Activated CD8-positive, alpha-beta memory T cell treated with anti-CD3 and anti-CD28 coated beads, Interleukin-2, amount 10 ng/mL, durations not matched to agents 7 days and 5 days (primary cell): ENCODE data around the gene C10orf120. TPM values are rescaled to one million over a fixed set of nuclear protein-coding genes. Genes with fewer than 3 reads are reported as not detected.

Experiments used
- ATAC-seq: fragments of 150-1000 bp; cut with Tn5 transposase; one replicate; pipeline ENCODE4 v1.10.0; 2021; ENCODE audit warnings: moderate library complexity
- CTCF ChIA-PET: fragments of 350-600 bp; sonication (Branson Sonifier 250); formaldehyde crosslinking; loops from one replicate; lab custom pipeline; 2021; ENCODE audit warnings: antibody characterized with exemption; lab: Charles Lee
- DNase-seq: peaks from one replicate; pipeline ENCODE4 v3.0.0-alpha.2; 2020
- H3K27ac Mint-ChIP-seq: one replicate; pipeline ENCODE4 v1.8.0; 2021; ENCODE audit warnings: mild to moderate bottlenecking, mixed read lengths
- H3K27me3 Mint-ChIP-seq: one replicate; pipeline ENCODE4 v1.8.0; 2021; ENCODE audit warnings: mixed read lengths
- H3K36me3 Mint-ChIP-seq: one replicate; pipeline ENCODE4 v1.8.0; 2021; ENCODE audit warnings: mild to moderate bottlenecking, mixed read lengths
- H3K4me1 Mint-ChIP-seq: one replicate; pipeline ENCODE4 v1.8.0; 2021; ENCODE audit warnings: mixed read lengths
- H3K4me3 Mint-ChIP-seq: one replicate; pipeline ENCODE4 v1.8.0; 2021; ENCODE audit warnings: mild to moderate bottlenecking, moderate library complexity, mixed read lengths
- H3K9me3 Mint-ChIP-seq: one replicate; pipeline ENCODE4 v1.8.0; 2022; ENCODE audit warnings: low read depth, mixed read lengths
- total RNA-seq, 2 experiments: library from RNA; stranded (reverse); gene quantifications; one replicate each; pipeline ENCODE4 v1.2.3, GENCODE V29; 2021

Gene C10orf120
- not detected for total RNA-seq

- no peak within 1 kb of the TSS for H3K27ac Mint-ChIP-seq
- no peaks in the 10 kb centered on the region for H3K36me3 Mint-ChIP-seq
- H3K4me1 Mint-ChIP-seq = no peaks in the 10 kb centered on the region
- CTCF ChIA-PET = no interaction called here
- peaks cover 9% of the 10 kb centered on the region for H3K27me3 Mint-ChIP-seq
- no peaks in the 10 kb centered on the region for H3K9me3 Mint-ChIP-seq
- ATAC-seq (no peak), DNase-seq (no peak)
- H3K4me3 Mint-ChIP-seq = no peak within 1 kb of the TSS
Observed at GRCh38 chr10:122699796-122700455, at the start of gene C10orf120. C10orf120 (minus strand) TSS chr10:122699846; CDS start chr10:122699790, 56 bp downstream.

- peaks cover 6% of the 10 kb centered on the region for H3K27me3 Mint-ChIP-seq
- no peaks in the 10 kb centered on the region for H3K36me3 Mint-ChIP-seq
- no peaks in the 10 kb centered on the region for H3K9me3 Mint-ChIP-seq
- no peak for DNase-seq
- ATAC-seq = no peak
- no peaks in the 10 kb centered on the region for H3K4me1 Mint-ChIP-seq
- CTCF ChIA-PET = no interaction called here
- no peak overlapping the region for H3K27ac Mint-ChIP-seq
- H3K4me3 Mint-ChIP-seq = no peak overlapping the region
Observed at GRCh38 chr10:122748496-122748895, 48.9 kb upstream of the C10orf120 start.

- CTCF ChIA-PET = no interaction called here
- no peak for ATAC-seq
- no peak for DNase-seq
- Mint-ChIP-seq H3K4me3 (no peak overlapping the region), H3K4me1 (no peaks in the 10 kb centered on the region), H3K27me3 (peaks cover 6% of the 10 kb centered on the region), H3K27ac (no peak overlapping the region), H3K36me3 (no peaks in the 10 kb centered on the region), H3K9me3 (no peaks in the 10 kb centered on the region)
Observed at GRCh38 chr10:122746408-122746807, 46.8 kb upstream of the C10orf120 start.

- Mint-ChIP-seq H3K4me3 (no peak overlapping the region), H3K4me1 (no peaks in the 10 kb centered on the region), H3K9me3 (no peaks in the 10 kb centered on the region), H3K27ac (no peak overlapping the region), H3K27me3 (peaks cover 6% of the 10 kb centered on the region), H3K36me3 (no peaks in the 10 kb centered on the region)
- CTCF ChIA-PET = no interaction called here
- DNase-seq = no peak
- no peak for ATAC-seq
Observed at GRCh38 chr10:122744257-122744656, 44.6 kb upstream of the C10orf120 start.

GRCh38 chr10:122740640-122741039 lies 41.0 kb upstream of the C10orf120 start:
- Mint-ChIP-seq H3K27me3 (peaks cover 4% of the 10 kb centered on the region), H3K4me1 (no peaks in the 10 kb centered on the region), H3K36me3 (no peaks in the 10 kb centered on the region), H3K4me3 (no peak overlapping the region), H3K27ac (no peak overlapping the region), H3K9me3 (no peaks in the 10 kb centered on the region)
- CTCF ChIA-PET = no interaction called here
- DNase-seq (no peak), ATAC-seq (no peak)

GRCh38 chr10:122738031-122738430 lies 38.4 kb upstream of the C10orf120 start:
- no peak overlapping the region for H3K4me3 Mint-ChIP-seq
- CTCF ChIA-PET = no interaction called here
- no peaks in the 10 kb centered on the region for H3K36me3 Mint-ChIP-seq
- H3K4me1 Mint-ChIP-seq = no peaks in the 10 kb centered on the region
- DNase-seq (no peak), ATAC-seq (no peak)
- H3K9me3 Mint-ChIP-seq = no peaks in the 10 kb centered on the region
- H3K27ac Mint-ChIP-seq = no peak overlapping the region
- H3K27me3 Mint-ChIP-seq = peaks cover 11% of the 10 kb centered on the region

- no peaks in the 10 kb centered on the region for H3K9me3 Mint-ChIP-seq
- no peak overlapping the region for H3K4me3 Mint-ChIP-seq
- CTCF ChIA-PET = no interaction called here
- DNase-seq (no peak), ATAC-seq (no peak)
- H3K36me3 Mint-ChIP-seq = no peaks in the 10 kb centered on the region
- peaks cover 18% of the 10 kb centered on the region for H3K27me3 Mint-ChIP-seq
- no peaks in the 10 kb centered on the region for H3K4me1 Mint-ChIP-seq
- no peak overlapping the region for H3K27ac Mint-ChIP-seq
Observed at GRCh38 chr10:122733931-122734665, 34.5 kb upstream of the C10orf120 start.

GRCh38 chr10:122733443-122733842 lies 33.8 kb upstream of the C10orf120 start:
- no peak overlapping the region for H3K4me3 Mint-ChIP-seq
- CTCF ChIA-PET = no interaction called here

GRCh38 chr10:122730238-122730637 lies 30.6 kb upstream of the C10orf120 start:
- CTCF ChIA-PET = no interaction called here
- no peak for DNase-seq
- no peaks in the 10 kb centered on the region for H3K36me3 Mint-ChIP-seq
- no peak for ATAC-seq
- no peak overlapping the region for H3K4me3 Mint-ChIP-seq
- no peaks in the 10 kb centered on the region for H3K9me3 Mint-ChIP-seq
- H3K4me1 Mint-ChIP-seq = no peaks in the 10 kb centered on the region
- no peak overlapping the region for H3K27ac Mint-ChIP-seq
- H3K27me3 Mint-ChIP-seq = peaks cover 14% of the 10 kb centered on the region

More at GRCh38 chr10:122733443-122733842, 33.8 kb upstream of the C10orf120 start:
- Mint-ChIP-seq H3K9me3 (no peaks in the 10 kb centered on the region), H3K4me1 (no peaks in the 10 kb centered on the region), H3K27me3 (peaks cover 16% of the 10 kb centered on the region), H3K36me3 (no peaks in the 10 kb centered on the region), H3K27ac (no peak overlapping the region)
- ATAC-seq (no peak), DNase-seq (no peak)

GRCh38 chr10:122729126-122729525 lies 29.5 kb upstream of the C10orf120 start:
- peaks cover 12% of the 10 kb centered on the region for H3K27me3 Mint-ChIP-seq
- no peaks in the 10 kb centered on the region for H3K4me1 Mint-ChIP-seq
- H3K36me3 Mint-ChIP-seq = no peaks in the 10 kb centered on the region
- H3K9me3 Mint-ChIP-seq = no peaks in the 10 kb centered on the region
- no peak for ATAC-seq
- H3K27ac Mint-ChIP-seq = no peak overlapping the region
- DNase-seq = no peak
- no peak overlapping the region for H3K4me3 Mint-ChIP-seq
- CTCF ChIA-PET = no interaction called here

- Mint-ChIP-seq H3K27me3 (peaks cover 6% of the 10 kb centered on the region), H3K9me3 (no peaks in the 10 kb centered on the region), H3K36me3 (no peaks in the 10 kb centered on the region), H3K4me3 (no peak overlapping the region), H3K4me1 (no peaks in the 10 kb centered on the region), H3K27ac (no peak overlapping the region)
- DNase-seq (no peak), ATAC-seq (no peak)
- CTCF ChIA-PET = no interaction called here
Observed at GRCh38 chr10:122727426-122727825, 27.8 kb upstream of the C10orf120 start.

GRCh38 chr10:122725768-122726167 lies 26.1 kb upstream of the C10orf120 start:
- H3K27me3 Mint-ChIP-seq = peaks cover 3% of the 10 kb centered on the region
- no peaks in the 10 kb centered on the region for H3K9me3 Mint-ChIP-seq
- DNase-seq (no peak), ATAC-seq (no peak)
- H3K4me3 Mint-ChIP-seq = no peak overlapping the region
- no peak overlapping the region for H3K27ac Mint-ChIP-seq
- no peaks in the 10 kb centered on the region for H3K36me3 Mint-ChIP-seq
- CTCF ChIA-PET = no interaction called here
- no peaks in the 10 kb centered on the region for H3K4me1 Mint-ChIP-seq

GRCh38 chr10:122725006-122725405 lies 25.4 kb upstream of the C10orf120 start:
- CTCF ChIA-PET = no interaction called here
- ATAC-seq = no peak
- Mint-ChIP-seq H3K4me3 (no peak overlapping the region), H3K36me3 (no peaks in the 10 kb centered on the region), H3K27ac (no peak overlapping the region), H3K9me3 (no peaks in the 10 kb centered on the region), H3K4me1 (no peaks in the 10 kb centered on the region), H3K27me3 (peaks cover 5% of the 10 kb centered on the region)
- no peak for DNase-seq

- CTCF ChIA-PET = no interaction called here
- Mint-ChIP-seq H3K4me1 (peaks cover 1% of the 10 kb centered on the region), H3K36me3 (no peaks in the 10 kb centered on the region), H3K9me3 (no peaks in the 10 kb centered on the region), H3K4me3 (no peak overlapping the region), H3K27me3 (peaks cover 19% of the 10 kb centered on the region), H3K27ac (no peak overlapping the region)
- no peak for ATAC-seq
- DNase-seq = no peak
Observed at GRCh38 chr10:122721111-122721510, 21.5 kb upstream of the C10orf120 start.
